ENCODE measurements around the gene AUNIP. TPM values are rescaled to one million over a fixed set of nuclear protein-coding genes. Genes with fewer than 3 reads are reported as not detected.

The AUNIP gene
- polyA plus RNA-seq, 2 of the 4 experiments (the other 2 are of a cell fraction): 6.5 to 8.4 TPM

DNA sequence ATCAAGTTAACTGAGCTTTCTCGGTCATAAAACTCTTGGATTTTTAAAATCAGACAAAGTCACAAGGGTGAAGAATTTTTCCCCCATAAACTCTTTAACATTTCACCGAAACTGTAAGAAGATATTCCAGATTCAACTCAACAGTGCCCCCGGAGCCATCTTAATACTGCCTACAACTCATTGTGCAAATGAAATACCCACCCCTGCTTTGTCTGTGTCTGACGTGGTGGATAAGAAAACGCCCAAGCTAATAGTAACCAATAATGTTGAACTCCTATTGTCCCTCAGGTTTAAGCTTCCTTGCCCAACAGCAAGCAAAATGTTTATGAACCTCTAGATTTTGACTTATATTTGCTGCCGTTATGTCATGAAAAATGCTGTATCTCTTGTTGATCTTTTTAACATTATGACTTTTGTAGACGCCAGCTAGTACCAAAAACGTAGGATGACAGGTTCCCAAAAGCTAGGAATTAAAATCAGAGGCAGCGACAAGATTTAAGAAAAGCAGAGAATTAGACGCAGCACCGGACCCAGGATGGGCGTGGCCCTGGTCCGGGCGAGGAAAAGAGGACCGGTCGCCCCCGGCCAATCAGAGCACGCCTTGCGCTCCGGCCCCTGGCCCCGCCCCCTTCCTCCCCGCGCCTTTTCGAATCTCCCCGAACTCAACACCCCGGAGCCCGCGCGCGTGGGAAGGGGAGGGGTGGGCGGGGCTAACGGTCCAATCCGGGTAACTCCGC, 45.9 kb upstream of the AUNIP start:
- Histone ChIP-seq H3K27ac (peak overlapping the region; percentile 78 to 95), H3K4me3 (peak overlapping the region; percentile 93), H3K4me1 (peaks cover 21% of the 10 kb centered on the region), H3K4me2 (peak overlapping the region; percentile 98), H3K9me3 (no peaks in the 10 kb centered on the region)
- peak; percentile 75 to 88 for DNase-seq (ENCODE audit: low read depth in 1 of 2, low spot score in 1 of 2)
- ATAC-seq: peak; percentile 91 to 92
- TF ChIP-seq, protein P1, sequence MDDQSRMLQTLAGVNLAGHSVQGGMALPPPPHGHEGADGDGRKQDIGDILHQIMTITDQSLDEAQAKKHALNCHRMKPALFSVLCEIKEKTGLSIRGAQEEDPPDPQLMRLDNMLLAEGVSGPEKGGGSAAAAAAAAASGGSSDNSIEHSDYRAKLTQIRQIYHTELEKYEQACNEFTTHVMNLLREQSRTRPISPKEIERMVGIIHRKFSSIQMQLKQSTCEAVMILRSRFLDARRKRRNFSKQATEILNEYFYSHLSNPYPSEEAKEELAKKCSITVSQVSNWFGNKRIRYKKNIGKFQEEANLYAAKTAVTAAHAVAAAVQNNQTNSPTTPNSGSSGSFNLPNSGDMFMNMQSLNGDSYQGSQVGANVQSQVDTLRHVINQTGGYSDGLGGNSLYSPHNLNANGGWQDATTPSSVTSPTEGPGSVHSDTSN (IDR thresholded peaks at IDR 0.05): no peak
- TF ChIP-seq, protein P2, sequence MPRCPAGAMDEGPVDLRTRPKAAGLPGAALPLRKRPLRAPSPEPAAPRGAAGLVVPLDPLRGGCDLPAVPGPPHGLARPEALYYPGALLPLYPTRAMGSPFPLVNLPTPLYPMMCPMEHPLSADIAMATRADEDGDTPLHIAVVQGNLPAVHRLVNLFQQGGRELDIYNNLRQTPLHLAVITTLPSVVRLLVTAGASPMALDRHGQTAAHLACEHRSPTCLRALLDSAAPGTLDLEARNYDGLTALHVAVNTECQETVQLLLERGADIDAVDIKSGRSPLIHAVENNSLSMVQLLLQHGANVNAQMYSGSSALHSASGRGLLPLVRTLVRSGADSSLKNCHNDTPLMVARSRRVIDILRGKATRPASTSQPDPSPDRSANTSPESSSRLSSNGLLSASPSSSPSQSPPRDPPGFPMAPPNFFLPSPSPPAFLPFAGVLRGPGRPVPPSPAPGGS (IDR thresholded peaks at IDR 0.05): no peak
- TF ChIP-seq EP300 (IDR thresholded peaks at IDR 0.05) (no peak), HDAC2 (IDR thresholded peaks at IDR 0.05) (no peak), JUNB (IDR thresholded peaks at IDR 0.05) (no peak)
- TF ChIP-seq, protein P3, sequence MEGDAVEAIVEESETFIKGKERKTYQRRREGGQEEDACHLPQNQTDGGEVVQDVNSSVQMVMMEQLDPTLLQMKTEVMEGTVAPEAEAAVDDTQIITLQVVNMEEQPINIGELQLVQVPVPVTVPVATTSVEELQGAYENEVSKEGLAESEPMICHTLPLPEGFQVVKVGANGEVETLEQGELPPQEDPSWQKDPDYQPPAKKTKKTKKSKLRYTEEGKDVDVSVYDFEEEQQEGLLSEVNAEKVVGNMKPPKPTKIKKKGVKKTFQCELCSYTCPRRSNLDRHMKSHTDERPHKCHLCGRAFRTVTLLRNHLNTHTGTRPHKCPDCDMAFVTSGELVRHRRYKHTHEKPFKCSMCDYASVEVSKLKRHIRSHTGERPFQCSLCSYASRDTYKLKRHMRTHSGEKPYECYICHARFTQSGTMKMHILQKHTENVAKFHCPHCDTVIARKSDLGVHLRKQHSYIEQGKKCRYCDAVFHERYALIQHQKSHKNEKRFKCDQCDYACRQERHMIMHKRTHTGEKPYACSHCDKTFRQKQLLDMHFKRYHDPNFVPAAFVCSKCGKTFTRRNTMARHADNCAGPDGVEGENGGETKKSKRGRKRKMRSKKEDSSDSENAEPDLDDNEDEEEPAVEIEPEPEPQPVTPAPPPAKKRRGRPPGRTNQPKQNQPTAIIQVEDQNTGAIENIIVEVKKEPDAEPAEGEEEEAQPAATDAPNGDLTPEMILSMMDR (IDR thresholded peaks at IDR 0.05): no peak
- ChIA-PET CTCF (interaction anchor here (0.6 to 5.5 kb wide), 4 partner anchors 9 to 76 kb away, joined by 3 to 35 read pairs (median 4); no protein-coding TSS in a partner anchor), POLR2A (interaction anchor here (0.5 to 1.3 kb wide), 4 partner anchors 10 to 474 kb away, joined by 3 to 8 read pairs (median 6); partner anchors contain the start of gene MACO1)
- no peak for FAIRE-seq
- 3% methylated on average over 12 of the region's 34 CpGs for WGBS (ENCODE audit: missing lambda C conversion rate)

DNA sequence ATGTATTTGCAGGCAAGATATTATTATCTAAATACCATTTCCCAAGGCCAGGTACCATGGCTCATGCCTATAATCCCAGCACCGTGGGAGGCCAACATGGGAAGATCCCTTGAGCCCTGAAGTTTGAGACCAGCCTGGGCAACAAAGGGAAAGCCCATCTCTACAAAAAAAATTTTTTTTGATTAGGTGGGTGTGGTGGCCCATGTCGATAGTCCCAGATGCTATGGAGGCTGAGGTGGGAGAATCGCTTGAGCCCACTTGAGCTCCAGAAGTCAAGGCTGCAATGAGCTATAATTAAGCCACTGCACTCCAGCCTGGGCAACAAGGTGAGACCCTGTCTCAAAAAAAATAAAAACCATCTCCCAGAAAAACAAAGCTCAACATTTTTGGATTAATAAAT, 44.7 kb upstream of the AUNIP start:
- peak overlapping the region; percentile 98 for H3K4me2 ChIP-seq
- ATAC-seq: no peak
- no peak for DNase-seq (ENCODE audit: low read depth in 1 of 2, low spot score in 1 of 2)
- TF ChIP-seq CHD2 (IDR thresholded peaks at IDR 0.05; ENCODE audit: low read length, partially characterized antibody): no peak
- TF ChIP-seq, protein P4, sequence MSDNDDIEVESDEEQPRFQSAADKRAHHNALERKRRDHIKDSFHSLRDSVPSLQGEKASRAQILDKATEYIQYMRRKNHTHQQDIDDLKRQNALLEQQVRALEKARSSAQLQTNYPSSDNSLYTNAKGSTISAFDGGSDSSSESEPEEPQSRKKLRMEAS (IDR thresholded peaks at IDR 0.05): no peak
- no peak for TF ChIP-seq FOXS1 (CRISPR knock-in tag; IDR thresholded peaks at IDR 0.05)
- TF ChIP-seq, protein P5, sequence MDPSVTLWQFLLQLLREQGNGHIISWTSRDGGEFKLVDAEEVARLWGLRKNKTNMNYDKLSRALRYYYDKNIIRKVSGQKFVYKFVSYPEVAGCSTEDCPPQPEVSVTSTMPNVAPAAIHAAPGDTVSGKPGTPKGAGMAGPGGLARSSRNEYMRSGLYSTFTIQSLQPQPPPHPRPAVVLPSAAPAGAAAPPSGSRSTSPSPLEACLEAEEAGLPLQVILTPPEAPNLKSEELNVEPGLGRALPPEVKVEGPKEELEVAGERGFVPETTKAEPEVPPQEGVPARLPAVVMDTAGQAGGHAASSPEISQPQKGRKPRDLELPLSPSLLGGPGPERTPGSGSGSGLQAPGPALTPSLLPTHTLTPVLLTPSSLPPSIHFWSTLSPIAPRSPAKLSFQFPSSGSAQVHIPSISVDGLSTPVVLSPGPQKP (IDR thresholded peaks at IDR 0.05; ENCODE audit: low read depth, low read length): no peak
- no peak for TF ChIP-seq FOSL2 (IDR thresholded peaks at IDR 0.05)
- no peak for TF ChIP-seq FOSL2 (CRISPR knock-in tag; IDR thresholded peaks at IDR 0.05)
- TF ChIP-seq KDM5A (IDR thresholded peaks at IDR 0.05): no peak
- TF ChIP-seq NFE2L2 (conservative IDR thresholded peaks at IDR 0.05; ENCODE audit: low read length): no peak
- TF ChIP-seq ZC3H11A (IDR thresholded peaks at IDR 0.05): no peak
- peak overlapping the region; percentile 93; the same call in 1 of the 3 replicates for H3K4me3 ChIP-seq
- 90% methylated on average over 3 of the region's 3 CpGs for WGBS (ENCODE audit: missing lambda C conversion rate)
- CTCF ChIA-PET: interaction anchor here (1.0 to 5.5 kb wide), 4 partner anchors 8 to 94 kb away, joined by 3 to 35 read pairs (median 6); partner anchors contain the start of gene PAFAH2
- H3K27ac ChIP-seq: no peak overlapping the region
- peaks cover 21% of the 10 kb centered on the region for H3K4me1 ChIP-seq
- POLR2A ChIA-PET: no interaction called here
- H3K9me3 ChIP-seq: no peaks in the 10 kb centered on the region
- FAIRE-seq: no peak

DNA sequence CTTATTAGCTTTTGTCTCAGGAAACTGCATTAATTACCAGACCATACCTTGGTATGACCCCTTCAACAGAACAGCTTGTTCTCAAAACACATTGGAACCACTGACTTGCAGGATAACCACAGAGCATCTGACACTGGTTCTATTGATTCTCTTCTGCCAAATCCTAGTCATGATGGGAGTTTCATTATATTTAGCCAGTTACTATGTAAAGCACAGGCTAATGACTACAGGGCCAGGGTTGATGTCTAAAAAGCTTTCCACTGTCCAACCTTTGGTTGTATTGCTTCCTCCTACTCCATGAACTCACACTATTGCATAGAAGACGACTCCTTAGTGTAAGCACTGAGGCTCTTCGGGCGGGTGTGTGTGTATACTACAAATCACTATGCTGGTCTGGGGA, 43.2 kb upstream of the AUNIP start:
- Histone ChIP-seq H3K27ac (no peak overlapping the region), H3K4me2 (no peak overlapping the region), H3K4me3 (no peak overlapping the region), H3K4me1 (peaks cover 21% of the 10 kb centered on the region), H3K9me3 (no peaks in the 10 kb centered on the region)
- TF ChIP-seq HOXB5 (CRISPR knock-in tag; IDR thresholded peaks at IDR 0.05) (no peak), ZC3H11A (IDR thresholded peaks at IDR 0.05) (no peak)
- POLR2A ChIA-PET: no interaction called here
- CTCF ChIA-PET: interaction anchor here (0.7 to 5.5 kb wide), 4 partner anchors 6 to 224 kb away, joined by 3 to 35 read pairs (median 3); partner anchors contain the start of gene PAFAH2
- WGBS (ENCODE audit: missing lambda C conversion rate): 97% methylated on average over 3 of the region's 3 CpGs
- DNase-seq (ENCODE audit: low read depth in 1 of 2, low spot score in 1 of 2) (no peak), FAIRE-seq (no peak), ATAC-seq (no peak)

All from A549 (cell line).